Glutamatergic neuron (in vitro differentiated cells): ENCODE measurements around the gene LMF1. TPM values are rescaled to one million over a fixed set of nuclear protein-coding genes. Genes with fewer than 3 reads are reported as not detected.
A peak's percentile ranks its signal among the peaks of the same experiment; 100 is the strongest.

Source experiments
- DNase-seq: peaks from one replicate; pipeline ENCODE4 v3.0.0; 2022
- H3K27ac Mint-ChIP-seq: one replicate; pipeline ENCODE4 v1.8.0; 2020; ENCODE audit warnings: mild to moderate bottlenecking, mixed read lengths, inconsistent platforms; ENCODE audit not compliant: unreplicated experiment
- H3K27me3 Mint-ChIP-seq: one replicate; pipeline ENCODE4 v1.8.0; 2020; ENCODE audit warnings: mild to moderate bottlenecking, moderate library complexity, mixed read lengths, inconsistent platforms; ENCODE audit not compliant: unreplicated experiment
- H3K36me3 Mint-ChIP-seq: one replicate; pipeline ENCODE4 v1.8.0; 2020; ENCODE audit warnings: mild to moderate bottlenecking, mixed read lengths, inconsistent platforms; ENCODE audit not compliant: unreplicated experiment
- H3K4me1 Mint-ChIP-seq: one replicate; pipeline ENCODE4 v1.8.0; 2020; ENCODE audit warnings: mild to moderate bottlenecking, low read depth, mixed read lengths, inconsistent platforms; ENCODE audit not compliant: unreplicated experiment
- H3K4me3 Mint-ChIP-seq: one replicate; pipeline ENCODE4 v1.8.0; 2020; ENCODE audit warnings: mild to moderate bottlenecking, mixed read lengths, inconsistent platforms; ENCODE audit not compliant: unreplicated experiment
- H3K9me3 Mint-ChIP-seq: one replicate; pipeline ENCODE4 v1.8.0; 2020; ENCODE audit warnings: mild to moderate bottlenecking, moderate library complexity, mixed read lengths, inconsistent platforms; ENCODE audit not compliant: unreplicated experiment
- CTCF ChIP-seq: fragments of 200-600 bp; sonication (generic); IDR thresholded peaks from one replicate; pipeline ENCODE4 v1.5.0; 2021; ENCODE audit not compliant: partially characterized antibody, unreplicated experiment
- total RNA-seq: library from RNA; stranded (reverse); fragmentation: NEBNext Ultra II Directional; extraction: Animal tissue kit (Norgen Biotek cat#: 25700); gene quantifications from one replicate; pipeline ENCODE4 v1.2.1, GENCODE V29; 2021; ENCODE audit not compliant: unreplicated experiment

LMF1 gene
- total RNA-seq, 1 donor from 2014 or later, result 17.4 TPM

- peaks cover 3% of the 10 kb centered on the region for H3K9me3 Mint-ChIP-seq
- H3K36me3 Mint-ChIP-seq, result no peaks in the 10 kb centered on the region
- H3K27ac Mint-ChIP-seq, result no peak overlapping the region
- peaks cover 2% of the 10 kb centered on the region for H3K4me1 Mint-ChIP-seq
- TF ChIP-seq CTCF, result no peak
- H3K4me3 Mint-ChIP-seq, result no peak overlapping the region
- H3K27me3 Mint-ChIP-seq, result peaks cover 7% of the 10 kb centered on the region
- DNase-seq, result no peak
These were observed 152.7 kb downstream of the LMF1 start for GRCh38 chr16:818132-818531.

- Mint-ChIP-seq H3K9me3 (peaks cover 2% of the 10 kb centered on the region), H3K4me1 (peaks cover 2% of the 10 kb centered on the region), H3K27ac (no peak overlapping the region), H3K27me3 (peaks cover 10% of the 10 kb centered on the region), H3K36me3 (peaks cover 1% of the 10 kb centered on the region), H3K4me3 (no peak overlapping the region)
- DNase-seq, result no peak
- no peak for TF ChIP-seq CTCF
These were observed 153.5 kb downstream of the LMF1 start for GRCh38 chr16:817001-817906.

- TF ChIP-seq CTCF, result no peak
- no peak for DNase-seq
- H3K4me1 Mint-ChIP-seq, result peaks cover 2% of the 10 kb centered on the region
- peaks cover 8% of the 10 kb centered on the region for H3K27me3 Mint-ChIP-seq
- no peak overlapping the region for H3K27ac Mint-ChIP-seq
- peaks cover 5% of the 10 kb centered on the region for H3K36me3 Mint-ChIP-seq
- H3K9me3 Mint-ChIP-seq, result peaks cover 2% of the 10 kb centered on the region
- H3K4me3 Mint-ChIP-seq, result no peak overlapping the region
These were observed 154.9 kb downstream of the LMF1 start for GRCh38 chr16:815861-816260.

GRCh38 chr16:814974-815373, 155.8 kb downstream of the LMF1 start:
- H3K4me1 Mint-ChIP-seq, result peaks cover 2% of the 10 kb centered on the region
- H3K27me3 Mint-ChIP-seq, result peaks cover 7% of the 10 kb centered on the region
- peaks cover 2% of the 10 kb centered on the region for H3K9me3 Mint-ChIP-seq
- peak overlapping the region; percentile 28 for H3K27ac Mint-ChIP-seq
- H3K36me3 Mint-ChIP-seq, result peaks cover 5% of the 10 kb centered on the region
- H3K4me3 Mint-ChIP-seq, result no peak overlapping the region
- DNase-seq, result no peak
- no peak for TF ChIP-seq CTCF

- Mint-ChIP-seq H3K27ac (no peak overlapping the region), H3K36me3 (peaks cover 5% of the 10 kb centered on the region), H3K4me3 (peak overlapping the region; percentile 61), H3K9me3 (peaks cover 2% of the 10 kb centered on the region), H3K27me3 (peaks cover 8% of the 10 kb centered on the region), H3K4me1 (peaks cover 2% of the 10 kb centered on the region)
- no peak for DNase-seq
- no peak for TF ChIP-seq CTCF
These were observed 156.8 kb downstream of the LMF1 start for GRCh38 chr16:813916-814412.
